ENCODE data around the gene NAP1L4.

The NAP1L4 gene

GRCh38 chr11:2992234-2992996 is at the start of gene NAP1L4:
Gene NAP1L4, minus strand, starts transcription at chr11:2992329. Its CDS starts 13,109 bp downstream, at chr11:2979220.
- DNase-seq = peak; percentile 95 to 99

- no peak for DNase-seq
These were observed 48.8 kb upstream of the NAP1L4 start for GRCh38 chr11:3040881-3041280.

- DNase-seq = no peak
These were observed 45.8 kb upstream of the NAP1L4 start for GRCh38 chr11:3037945-3038271.

GRCh38 chr11:3037040-3037944 is 45.2 kb upstream of the NAP1L4 start:
- DNase-seq = peak; percentile 9 to 14

GRCh38 chr11:3036419-3036818 is 44.3 kb upstream of the NAP1L4 start:
- DNase-seq = no peak

GRCh38 chr11:3035333-3035732 is 43.2 kb upstream of the NAP1L4 start:
- no peak for DNase-seq

GRCh38 chr11:3030289-3031070 is 38.4 kb upstream of the NAP1L4 start:
- no peak for DNase-seq

GRCh38 chr11:3028813-3029212 is 36.7 kb upstream of the NAP1L4 start:
- DNase-seq = no peak

GRCh38 chr11:3026803-3027202 is 34.7 kb upstream of the NAP1L4 start:
- DNase-seq = no peak

- no peak for DNase-seq
These were observed 30.9 kb upstream of the NAP1L4 start for GRCh38 chr11:3022982-3023381.

GRCh38 chr11:3022300-3022967 is 30.3 kb upstream of the NAP1L4 start:
- no peak for DNase-seq

GRCh38 chr11:3021125-3021524 is 29.0 kb upstream of the NAP1L4 start:
- peak in 1 of 2 experiments; percentile 8 for DNase-seq

GRCh38 chr11:3020011-3020410 is 27.9 kb upstream of the NAP1L4 start:
- no peak for DNase-seq

GRCh38 chr11:3018596-3018995 is 26.5 kb upstream of the NAP1L4 start:
- DNase-seq = no peak

GRCh38 chr11:3016861-3017260 is 24.7 kb upstream of the NAP1L4 start:
- DNase-seq = no peak

GRCh38 chr11:3015796-3016195 is 23.7 kb upstream of the NAP1L4 start:
- no peak for DNase-seq

GRCh38 chr11:3014943-3015342 is 22.8 kb upstream of the NAP1L4 start:
- DNase-seq = no peak

GRCh38 chr11:3014057-3014938 is 22.2 kb upstream of the NAP1L4 start:
- DNase-seq = no peak

GRCh38 chr11:3011891-3012885 is 20.1 kb upstream of the NAP1L4 start:
- DNase-seq = no peak

GRCh38 chr11:3010521-3011275 is 18.6 kb upstream of the NAP1L4 start:
- no peak for DNase-seq
